Breast epithelium (tissue), 4 donors: ENCODE measurements around the gene RCSD1. TPM values are rescaled to one million over a fixed set of nuclear protein-coding genes. Genes with fewer than 3 reads are reported as not detected.

Source experiments
- DNase-seq, 2 donors: peaks; one replicate each; pipeline ENCODE4 v3.0.0-alpha.2; 2019; ENCODE audit warnings: low spot score in 2 of 2
- H3K27ac ChIP-seq, 2 donors: fragments of 200-600 bp; sonication (generic) in 1 of 2; one replicate each; pipeline ENCODE4 v1.5.1; 2016 to 2019; ENCODE audit warnings: mild to moderate bottlenecking in 1 of 2
- H3K27me3 ChIP-seq, 2 donors: fragments of 200-600 bp; sonication (generic) in 1 of 2; one replicate each; pipeline versions ENCODE4 v1.5.1 to v1.6.0; 2017 to 2019; ENCODE audit warnings: control low read depth in 1 of 2, mild to moderate bottlenecking in 1 of 2
- H3K36me3 ChIP-seq: fragments of 200-600 bp; one replicate; pipeline ENCODE4 v1.5.1; 2019
- H3K4me1 ChIP-seq, 2 donors: fragments of 200-600 bp; sonication (generic); one replicate each; pipeline ENCODE4 v1.5.1; 2016 to 2019; ENCODE audit warnings: control low read depth in 1 of 2
- H3K4me3 ChIP-seq, 3 donors: fragments of 200-600 bp; sonication (generic); 1 replicate in 2 of 3; 2 replicates in 1 of 3; pipeline ENCODE4 v1.5.1; 2016 to 2019; ENCODE audit warnings: mild to moderate bottlenecking in 3 of 3, moderate library complexity in 2 of 3
- H3K9me3 ChIP-seq, 2 donors: fragments of 200-600 bp; sonication (generic) in 1 of 2; one replicate each; pipeline ENCODE4 v1.5.1; 2016 to 2019; ENCODE audit warnings: control low read depth in 1 of 2
- POLR2A ChIP-seq: fragments of 450-650 bp; IDR thresholded peaks from one replicate; pipeline ENCODE4 v1.6.1; 2016; ENCODE audit warnings: antibody characterized with exemption, mild to moderate bottlenecking, moderate library complexity
- POLR2AphosphoS5 ChIP-seq, 3 donors: sonication (generic); formaldehyde crosslinking; IDR thresholded peaks; one replicate each; pipeline ENCODE4 v1.6.1; 2017; ENCODE audit warnings: antibody characterized with exemption in 3 of 3
- intact Hi-C: fragments of 100-400 bp; cut with DNase I; formaldehyde crosslinking; loops from one replicate; pipeline ENCODE4 v1.15.1; 2023; ENCODE audit warnings: low total_unique reads
- total RNA-seq, 3 donors: library from RNA; depleted of rRNA; stranded (reverse); fragments of >200 nt; gene quantifications; one replicate each; pipeline ENCODE4 v1.1.0, GENCODE V29; 2016
- TF ChIP-seq, protein P1 (sequence below), 3 donors: fragments of 450-650 bp; IDR thresholded peaks; one replicate each; pipeline ENCODE4 v1.5.1; 2016 to 2017; ENCODE audit warnings: antibody characterized with exemption in 3 of 3, mild to moderate bottlenecking in 3 of 3, moderate library complexity in 3 of 3

The RCSD1 gene
- total RNA-seq, 3 donors from 2014 or later: 11.5 to 29.0 (median 12.0) TPM

DNA sequence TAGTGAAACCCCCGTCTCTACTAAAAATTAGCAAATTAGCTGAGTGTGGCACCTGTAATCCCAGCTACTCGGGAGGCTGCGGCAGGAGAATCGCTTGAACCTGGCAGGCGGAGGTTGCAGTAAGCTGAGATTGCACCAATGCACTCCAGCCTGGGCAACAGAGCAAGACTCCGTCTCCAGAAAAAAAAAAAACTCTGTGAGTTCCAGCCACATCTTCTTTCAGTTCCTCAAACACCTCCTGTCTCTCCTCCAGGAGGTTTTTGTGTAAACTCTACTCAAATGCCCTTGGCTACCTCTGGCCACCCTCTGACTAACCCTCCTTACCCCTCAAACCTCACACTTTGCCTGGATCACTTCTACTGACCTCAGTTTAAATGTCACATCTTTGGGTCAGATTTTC, 38.1 kb downstream of the RCSD1 start:
- TF ChIP-seq, protein P1, sequence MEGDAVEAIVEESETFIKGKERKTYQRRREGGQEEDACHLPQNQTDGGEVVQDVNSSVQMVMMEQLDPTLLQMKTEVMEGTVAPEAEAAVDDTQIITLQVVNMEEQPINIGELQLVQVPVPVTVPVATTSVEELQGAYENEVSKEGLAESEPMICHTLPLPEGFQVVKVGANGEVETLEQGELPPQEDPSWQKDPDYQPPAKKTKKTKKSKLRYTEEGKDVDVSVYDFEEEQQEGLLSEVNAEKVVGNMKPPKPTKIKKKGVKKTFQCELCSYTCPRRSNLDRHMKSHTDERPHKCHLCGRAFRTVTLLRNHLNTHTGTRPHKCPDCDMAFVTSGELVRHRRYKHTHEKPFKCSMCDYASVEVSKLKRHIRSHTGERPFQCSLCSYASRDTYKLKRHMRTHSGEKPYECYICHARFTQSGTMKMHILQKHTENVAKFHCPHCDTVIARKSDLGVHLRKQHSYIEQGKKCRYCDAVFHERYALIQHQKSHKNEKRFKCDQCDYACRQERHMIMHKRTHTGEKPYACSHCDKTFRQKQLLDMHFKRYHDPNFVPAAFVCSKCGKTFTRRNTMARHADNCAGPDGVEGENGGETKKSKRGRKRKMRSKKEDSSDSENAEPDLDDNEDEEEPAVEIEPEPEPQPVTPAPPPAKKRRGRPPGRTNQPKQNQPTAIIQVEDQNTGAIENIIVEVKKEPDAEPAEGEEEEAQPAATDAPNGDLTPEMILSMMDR (IDR thresholded peaks at IDR 0.05): no peak
- TF ChIP-seq POLR2AphosphoS5 (IDR thresholded peaks at IDR 0.05) (no peak), POLR2A (no peak)
- no peaks in the 10 kb centered on the region for H3K36me3 ChIP-seq
- no peak overlapping the region for H3K4me3 ChIP-seq
- H3K27me3 ChIP-seq: no peaks in the 10 kb centered on the region
- peaks cover 0 to 3% of the 10 kb centered on the region in 2 donors for H3K4me1 ChIP-seq
- no peaks in the 10 kb centered on the region for H3K9me3 ChIP-seq
- no peak for DNase-seq
- intact Hi-C loops: no loop called here
- no peak overlapping the region for H3K27ac ChIP-seq

DNA sequence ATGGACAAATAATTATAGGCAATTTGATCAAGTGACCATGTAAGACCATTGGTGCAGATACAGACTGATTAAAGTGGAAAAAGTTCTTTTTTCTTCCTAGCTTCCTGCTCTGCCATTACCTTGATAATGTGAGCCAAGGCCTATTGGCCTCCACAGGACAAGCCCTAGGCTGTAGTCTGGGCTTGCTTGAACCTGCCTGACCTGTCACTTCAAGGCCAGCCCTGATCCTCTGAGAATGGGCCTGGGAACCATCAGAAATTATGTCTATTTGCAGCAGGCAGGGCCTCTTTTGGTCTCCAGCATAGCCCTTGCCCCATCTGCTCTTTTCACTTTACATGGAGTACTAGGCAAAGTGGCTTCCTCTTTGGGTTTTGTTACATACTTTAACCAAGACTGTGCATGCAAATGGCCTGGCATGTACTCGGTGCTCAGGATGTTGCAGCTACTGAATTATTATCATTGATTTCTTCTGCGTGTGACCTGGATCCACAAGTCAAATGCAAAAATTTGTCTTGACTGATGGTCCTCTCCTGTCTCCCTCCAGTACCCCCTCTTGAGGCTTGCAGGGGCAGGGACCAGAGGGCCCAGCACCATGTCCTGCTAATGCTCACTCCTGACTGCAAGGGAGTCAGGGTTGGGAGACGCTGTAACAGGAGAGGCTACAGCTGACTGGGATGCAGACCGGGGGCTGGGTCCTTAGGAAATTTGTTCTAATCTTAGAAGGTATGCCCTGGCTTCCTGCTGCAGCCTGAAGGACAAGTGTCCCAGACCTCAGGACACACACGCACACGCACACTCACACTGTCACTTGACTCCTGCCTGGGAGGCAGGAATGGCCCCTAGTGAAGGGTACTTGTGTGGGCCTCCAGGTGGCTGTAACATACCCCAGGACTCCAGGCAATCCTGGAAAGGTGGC, 39.4 kb downstream of the RCSD1 start:
- H3K4me3 ChIP-seq: no peak overlapping the region
- H3K27me3 ChIP-seq: no peaks in the 10 kb centered on the region
- no peak for TF ChIP-seq POLR2AphosphoS5 (IDR thresholded peaks at IDR 0.05)
- TF ChIP-seq POLR2A: no peak
- TF ChIP-seq, protein P1 (IDR thresholded peaks at IDR 0.05): no peak
- no peak overlapping the region for H3K27ac ChIP-seq
- no peaks in the 10 kb centered on the region for H3K36me3 ChIP-seq
- no peak for DNase-seq
- H3K9me3 ChIP-seq: no peaks in the 10 kb centered on the region
- intact Hi-C loops: no loop called here
- peaks cover 0 to 3% of the 10 kb centered on the region in 2 donors for H3K4me1 ChIP-seq

DNA sequence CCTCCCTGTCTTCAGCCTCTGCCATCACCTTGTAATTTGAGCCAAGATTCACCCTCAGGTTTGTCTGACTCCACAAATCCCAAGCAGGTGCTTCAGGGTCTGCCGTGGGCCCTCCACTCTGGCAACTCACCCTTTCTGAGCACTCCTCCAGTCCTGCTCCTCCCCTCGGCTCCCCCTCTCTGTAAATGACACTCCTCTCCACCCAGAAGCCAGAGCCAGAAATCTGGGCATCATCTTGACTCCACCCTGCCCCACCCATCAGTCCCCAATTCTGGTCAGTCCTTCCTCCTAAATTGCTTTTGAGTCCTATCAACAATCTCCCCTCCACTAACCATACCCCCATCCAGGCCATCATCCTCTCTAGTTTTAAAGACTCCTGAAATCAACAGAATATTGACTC, 40.5 kb downstream of the RCSD1 start:
- Histone ChIP-seq H3K9me3 (no peaks in the 10 kb centered on the region), H3K4me1 (peaks cover 0 to 3% of the 10 kb centered on the region in 2 donors), H3K4me3 (no peak overlapping the region), H3K36me3 (no peaks in the 10 kb centered on the region), H3K27me3 (no peaks in the 10 kb centered on the region), H3K27ac (no peak overlapping the region)
- intact Hi-C loops: no loop called here
- TF ChIP-seq POLR2AphosphoS5 (IDR thresholded peaks at IDR 0.05): no peak
- no peak for TF ChIP-seq POLR2A
- TF ChIP-seq, protein P1 (IDR thresholded peaks at IDR 0.05): no peak
- DNase-seq: no peak

DNA sequence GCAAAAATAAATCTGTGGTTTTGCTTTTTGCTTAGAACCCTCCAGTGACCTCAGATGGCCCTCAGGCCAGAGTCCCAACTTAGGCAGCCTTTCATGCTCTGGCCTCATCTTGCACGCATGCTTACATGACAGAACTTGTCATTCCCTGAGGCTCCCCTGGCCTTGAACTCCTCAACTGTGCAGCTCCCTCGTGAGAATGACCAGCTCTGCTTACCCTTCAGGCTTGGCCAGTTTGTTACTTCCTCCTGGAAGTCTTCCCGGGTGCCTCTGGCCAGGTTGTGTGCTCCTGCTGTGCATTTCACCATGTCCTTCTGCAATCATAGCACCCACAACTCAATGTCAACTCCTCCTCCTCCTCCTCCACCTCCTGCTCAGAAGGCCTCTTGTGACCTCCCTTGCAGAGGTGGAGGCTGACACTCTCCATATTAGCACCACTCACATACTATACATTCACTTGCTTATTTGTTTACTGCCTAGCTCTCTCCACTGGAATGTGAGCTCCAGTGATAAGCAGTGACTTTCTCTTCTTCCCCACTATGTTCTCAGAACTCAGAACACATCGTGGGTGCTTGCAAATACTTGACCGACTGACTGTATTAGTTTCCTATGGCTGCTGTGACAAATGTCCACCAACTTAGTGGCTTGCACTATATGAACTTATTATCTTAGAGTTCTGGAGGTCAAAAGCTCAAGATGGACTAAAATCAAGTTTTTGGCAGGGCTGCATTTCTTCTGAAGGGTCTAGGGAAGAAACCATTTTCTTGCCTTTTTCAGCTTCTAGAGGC, 41.9 kb downstream of the RCSD1 start:
- Histone ChIP-seq H3K27ac (no peak overlapping the region), H3K9me3 (no peaks in the 10 kb centered on the region), H3K4me3 (no peak overlapping the region), H3K4me1 (peaks cover 0 to 3% of the 10 kb centered on the region in 2 donors), H3K36me3 (no peaks in the 10 kb centered on the region), H3K27me3 (no peaks in the 10 kb centered on the region)
- intact Hi-C loops: no loop called here
- TF ChIP-seq POLR2A: no peak
- TF ChIP-seq, protein P1 (IDR thresholded peaks at IDR 0.05): no peak
- no peak for TF ChIP-seq POLR2AphosphoS5 (IDR thresholded peaks at IDR 0.05)
- DNase-seq: no peak

DNA sequence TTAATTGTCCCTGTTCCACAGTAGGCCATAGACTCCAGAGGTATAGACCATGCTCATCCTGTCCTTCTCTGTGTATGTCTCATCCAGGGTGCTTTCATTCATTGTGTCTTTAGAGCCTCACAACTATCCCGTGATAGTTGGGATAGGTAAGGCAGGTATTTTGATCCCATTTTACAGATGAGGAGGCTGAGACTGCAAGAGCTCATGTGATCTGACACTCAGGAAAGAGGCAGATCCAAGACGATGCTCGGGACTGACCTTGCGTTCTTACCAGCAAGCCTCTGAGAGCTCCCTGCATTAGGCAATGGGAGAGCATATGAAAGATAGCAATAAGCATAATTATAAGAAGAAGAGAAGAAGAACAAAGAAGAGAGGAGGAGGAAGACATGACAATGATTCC, 42.8 kb downstream of the RCSD1 start:
- H3K27ac ChIP-seq: no peak overlapping the region
- no peaks in the 10 kb centered on the region for H3K36me3 ChIP-seq
- no peaks in the 10 kb centered on the region for H3K27me3 ChIP-seq
- intact Hi-C loops: no loop called here
- H3K9me3 ChIP-seq: no peaks in the 10 kb centered on the region
- peaks cover 0 to 3% of the 10 kb centered on the region in 2 donors for H3K4me1 ChIP-seq
- TF ChIP-seq, protein P1 (IDR thresholded peaks at IDR 0.05): no peak
- no peak for TF ChIP-seq POLR2AphosphoS5 (IDR thresholded peaks at IDR 0.05)
- no peak for DNase-seq
- no peak overlapping the region for H3K4me3 ChIP-seq
